ENCODE results near the gene SYNGR3. TPM values are rescaled to one million over a fixed set of nuclear protein-coding genes. Genes with fewer than 3 reads are reported as not detected.

Gene SYNGR3
- total and polyA plus RNA-seq, 8 donors: 0.21 to 0.93 (median 0.33) TPM

- peaks cover 17 to 34% of the 10 kb centered on the region in 2 donors for H3K4me1 ChIP-seq
- peak in 1 of 4 donors; percentile 75 for DNase-seq
- peaks cover 0 to 56% of the 10 kb centered on the region in 2 donors for H3K36me3 ChIP-seq
- no peak overlapping the region for H3K27ac ChIP-seq
- no peaks in the 10 kb centered on the region for H3K9me3 ChIP-seq
- peaks cover 3 to 21% of the 10 kb centered on the region in 2 donors for H3K27me3 ChIP-seq
- intact Hi-C loops (cut with DNase I): no loop called here
- ATAC-seq: no peak
- TF ChIP-seq, protein P1, sequence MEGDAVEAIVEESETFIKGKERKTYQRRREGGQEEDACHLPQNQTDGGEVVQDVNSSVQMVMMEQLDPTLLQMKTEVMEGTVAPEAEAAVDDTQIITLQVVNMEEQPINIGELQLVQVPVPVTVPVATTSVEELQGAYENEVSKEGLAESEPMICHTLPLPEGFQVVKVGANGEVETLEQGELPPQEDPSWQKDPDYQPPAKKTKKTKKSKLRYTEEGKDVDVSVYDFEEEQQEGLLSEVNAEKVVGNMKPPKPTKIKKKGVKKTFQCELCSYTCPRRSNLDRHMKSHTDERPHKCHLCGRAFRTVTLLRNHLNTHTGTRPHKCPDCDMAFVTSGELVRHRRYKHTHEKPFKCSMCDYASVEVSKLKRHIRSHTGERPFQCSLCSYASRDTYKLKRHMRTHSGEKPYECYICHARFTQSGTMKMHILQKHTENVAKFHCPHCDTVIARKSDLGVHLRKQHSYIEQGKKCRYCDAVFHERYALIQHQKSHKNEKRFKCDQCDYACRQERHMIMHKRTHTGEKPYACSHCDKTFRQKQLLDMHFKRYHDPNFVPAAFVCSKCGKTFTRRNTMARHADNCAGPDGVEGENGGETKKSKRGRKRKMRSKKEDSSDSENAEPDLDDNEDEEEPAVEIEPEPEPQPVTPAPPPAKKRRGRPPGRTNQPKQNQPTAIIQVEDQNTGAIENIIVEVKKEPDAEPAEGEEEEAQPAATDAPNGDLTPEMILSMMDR (IDR thresholded peaks at IDR 0.05): no peak
- H3K4me3 ChIP-seq: no peak overlapping the region
Observed at GRCh38 chr16:1974157-1975070, 15.4 kb upstream of the SYNGR3 start.

DNA sequence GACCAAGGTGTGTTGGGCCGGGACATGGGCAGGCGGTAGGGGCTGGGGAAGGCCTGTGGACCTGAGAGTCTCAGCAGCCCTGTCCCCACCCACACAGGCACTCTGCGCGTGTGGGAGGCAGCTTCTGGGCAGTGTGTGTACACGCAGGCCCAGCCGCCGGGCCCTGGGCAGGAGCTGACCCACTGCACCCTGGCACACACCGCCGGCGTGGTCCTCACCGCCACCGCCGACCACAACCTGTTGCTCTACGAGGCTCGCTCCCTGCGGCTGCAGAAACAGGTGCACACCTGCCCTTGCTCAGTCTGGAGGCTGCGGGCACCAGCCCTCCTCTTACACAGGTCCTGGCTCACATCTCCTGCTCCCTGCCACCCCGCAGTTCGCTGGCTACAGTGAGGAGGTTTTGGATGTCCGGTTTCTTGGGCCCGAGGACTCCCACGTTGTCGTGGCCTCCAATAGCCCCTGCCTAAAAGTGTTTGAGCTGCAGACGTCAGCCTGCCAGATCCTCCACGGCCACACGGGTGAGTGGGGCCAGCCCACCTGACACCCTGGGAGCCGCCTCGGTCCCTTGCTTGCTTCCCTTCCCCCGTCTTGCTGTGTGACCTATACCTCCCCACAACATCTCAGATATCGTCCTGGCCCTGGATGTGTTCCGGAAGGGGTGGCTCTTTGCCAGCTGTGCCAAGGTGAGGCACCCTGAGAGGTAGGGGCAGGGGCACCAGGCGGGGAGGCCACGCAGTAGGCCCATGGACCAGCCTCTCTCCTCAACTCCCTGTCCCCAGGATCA lies 14.1 kb upstream of the SYNGR3 start:
- peaks cover 15 to 33% of the 10 kb centered on the region in 2 donors for H3K27me3 ChIP-seq
- peaks cover 17 to 33% of the 10 kb centered on the region in 2 donors for H3K4me1 ChIP-seq
- peak in 1 of 4 donors; percentile 81 for DNase-seq
- TF ChIP-seq, protein P1 (IDR thresholded peaks at IDR 0.05): no peak
- peaks cover 0 to 57% of the 10 kb centered on the region in 2 donors for H3K36me3 ChIP-seq
- no peak overlapping the region for H3K4me3 ChIP-seq
- ATAC-seq: no peak
- intact Hi-C loops (cut with DNase I): no loop called here
- no peaks in the 10 kb centered on the region for H3K9me3 ChIP-seq
- no peak overlapping the region for H3K27ac ChIP-seq

GRCh38 chr16:1976216-1976520 lies 13.6 kb upstream of the SYNGR3 start:
- ATAC-seq (no peak), DNase-seq (no peak)
- TF ChIP-seq, protein P1 (IDR thresholded peaks at IDR 0.05): no peak
- H3K27me3 ChIP-seq: peaks cover 20 to 39% of the 10 kb centered on the region in 2 donors
- no peak overlapping the region for H3K4me3 ChIP-seq
- H3K4me1 ChIP-seq: peaks cover 11 to 28% of the 10 kb centered on the region in 2 donors
- no peak overlapping the region for H3K27ac ChIP-seq
- H3K9me3 ChIP-seq: no peaks in the 10 kb centered on the region
- intact Hi-C loops (cut with DNase I): no loop called here
- H3K36me3 ChIP-seq: peaks cover 0 to 57% of the 10 kb centered on the region in 2 donors

GRCh38 chr16:1976951-1977874 lies 12.6 kb upstream of the SYNGR3 start:
- H3K4me3 ChIP-seq: no peak overlapping the region
- H3K27ac ChIP-seq: no peak overlapping the region
- ATAC-seq (no peak), DNase-seq (no peak)
- peaks cover 0 to 57% of the 10 kb centered on the region in 2 donors for H3K36me3 ChIP-seq
- H3K9me3 ChIP-seq: no peaks in the 10 kb centered on the region
- intact Hi-C loops (cut with DNase I): no loop called here
- TF ChIP-seq, protein P1 (IDR thresholded peaks at IDR 0.05): no peak
- peaks cover 9 to 25% of the 10 kb centered on the region in 2 donors for H3K4me1 ChIP-seq
- peaks cover 24 to 49% of the 10 kb centered on the region in 2 donors for H3K27me3 ChIP-seq

Data from left lung (tissue), 10 donors.